ENCODE measurements around the gene OSBPL6.

OSBPL6 gene

DNA sequence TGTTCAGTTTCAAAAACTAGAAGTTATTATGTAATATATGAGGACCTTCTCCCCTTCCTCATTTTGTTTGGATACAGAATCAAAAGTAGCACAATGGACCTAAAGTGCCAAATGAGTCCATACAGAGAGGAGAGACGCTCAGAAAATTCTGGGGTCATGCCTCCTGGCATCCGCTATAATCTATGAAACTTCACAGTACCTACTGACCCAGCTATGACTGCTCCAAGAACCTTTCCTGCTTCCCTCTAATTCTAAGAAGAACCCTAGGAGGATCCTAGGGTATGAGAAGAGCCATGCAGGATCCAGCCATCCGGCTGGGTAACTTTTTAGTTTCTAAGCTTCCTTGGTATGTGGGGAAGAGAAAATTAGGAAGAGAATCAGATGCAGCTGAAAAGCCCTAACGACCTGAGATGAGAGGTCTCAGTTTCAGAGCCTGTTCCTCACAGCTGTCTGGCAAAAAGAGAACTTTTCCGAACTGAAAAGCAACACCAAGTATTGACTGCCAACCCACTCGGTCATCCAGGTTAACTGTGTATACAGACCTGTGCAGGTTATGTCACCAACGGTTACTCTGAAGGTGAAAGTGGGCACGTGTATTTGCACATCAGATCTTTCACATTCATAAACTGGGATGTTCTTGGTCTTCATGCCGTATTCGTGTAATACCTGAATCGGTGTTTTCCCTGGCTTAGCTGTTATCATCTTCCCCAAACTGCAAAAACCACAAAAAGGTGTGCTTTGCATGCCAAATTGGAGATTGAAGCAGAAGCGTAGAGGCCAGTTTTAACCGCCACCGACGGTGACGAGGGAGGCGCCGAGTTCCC lies 255.6 kb downstream of the OSBPL6 start:
- Histone ChIP-seq H3F3A (ENCODE audit: low read depth) (no peaks in the 10 kb centered on the region), H3K4me2 (ENCODE audit: low read depth, low read length, poor library complexity, severe bottlenecking) (peak overlapping the region; percentile 85), H3K36me3 (ENCODE audit: insufficient read depth, low read length) (peaks cover 14% of the 10 kb centered on the region), H4K20me1 (ENCODE audit: insufficient read depth, low read length, poor library complexity, severe bottlenecking) (peaks cover 27% of the 10 kb centered on the region), H3K9ac (ENCODE audit: low read depth, low read length, poor library complexity, severe bottlenecking) (peak overlapping the region; percentile 100), H3K27me3 (ENCODE audit: insufficient read depth, low read length, poor library complexity, severe bottlenecking) (no peaks in the 10 kb centered on the region), H3K9me3 (ENCODE audit: insufficient read depth, low read depth, low read length) (no peaks in the 10 kb centered on the region), H2AFZ (ENCODE audit: low read length) (peak overlapping the region; percentile 40; the same call in 1 of the 2 replicates), H3K4me1 (ENCODE audit: insufficient read depth, low read length, poor library complexity, severe bottlenecking) (peaks cover 30% of the 10 kb centered on the region), H3K4me3 (ENCODE audit: low read length, poor library complexity, severe bottlenecking) (peak overlapping the region; percentile 75), H3K9me2 (replicated peaks; ENCODE audit: low read depth, low read length) (no peaks in the 10 kb centered on the region), H3K79me2 (ENCODE audit: insufficient read depth, low read length) (peaks cover 50% of the 10 kb centered on the region)
- no peak for TF ChIP-seq EZH2phosphoT487 (IDR thresholded peaks at IDR 0.05; ENCODE audit: borderline replicate concordance)
- no peak for TF ChIP-seq CTCF (conservative IDR thresholded peaks at IDR 0.05; ENCODE audit: low read length)

DNA sequence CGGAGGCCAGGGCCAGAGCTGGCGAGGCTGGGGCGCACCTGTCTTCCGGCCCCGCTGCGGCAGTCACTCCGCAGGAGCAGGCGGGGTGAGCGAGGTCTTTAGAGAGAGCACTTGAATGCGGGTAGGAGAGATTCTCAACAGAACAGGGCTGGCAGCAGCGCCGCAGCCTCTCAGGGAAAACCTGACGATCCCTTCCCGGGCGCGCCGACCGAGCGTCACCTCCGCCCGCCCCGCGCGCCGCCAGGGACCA lies 256.1 kb downstream of the OSBPL6 start:
- Histone ChIP-seq H2AFZ (ENCODE audit: low read length) (peak overlapping the region; percentile 40; the same call in 1 of the 2 replicates), H3K4me1 (ENCODE audit: insufficient read depth, low read length, poor library complexity, severe bottlenecking) (peaks cover 30% of the 10 kb centered on the region), H3K9ac (ENCODE audit: low read depth, low read length, poor library complexity, severe bottlenecking) (peak overlapping the region; percentile 100), H3K79me2 (ENCODE audit: insufficient read depth, low read length) (peaks cover 50% of the 10 kb centered on the region), H3K9me2 (replicated peaks; ENCODE audit: low read depth, low read length) (no peaks in the 10 kb centered on the region), H3K36me3 (ENCODE audit: insufficient read depth, low read length) (peaks cover 9% of the 10 kb centered on the region), H3K27me3 (ENCODE audit: insufficient read depth, low read length, poor library complexity, severe bottlenecking) (no peaks in the 10 kb centered on the region), H4K20me1 (ENCODE audit: insufficient read depth, low read length, poor library complexity, severe bottlenecking) (peaks cover 27% of the 10 kb centered on the region), H3F3A (ENCODE audit: low read depth) (no peaks in the 10 kb centered on the region), H3K9me3 (ENCODE audit: insufficient read depth, low read depth, low read length) (no peaks in the 10 kb centered on the region), H3K4me2 (ENCODE audit: low read depth, low read length, poor library complexity, severe bottlenecking) (peak overlapping the region; percentile 85), H3K4me3 (ENCODE audit: low read length, poor library complexity, severe bottlenecking) (peak overlapping the region; percentile 75)
- TF ChIP-seq EZH2phosphoT487 (IDR thresholded peaks at IDR 0.05; ENCODE audit: borderline replicate concordance) (no peak), CTCF (conservative IDR thresholded peaks at IDR 0.05; ENCODE audit: low read length) (no peak)

GRCh38 chr2:178450774-178451525 lies 256.6 kb downstream of the OSBPL6 start, which contains the start of the genes PJVK and PRKRA:
TSS of gene PJVK (plus strand) at chr2:178451378. CDS start at chr2:178453410, 2,032 bp downstream.
TSS of gene PRKRA (minus strand) at chr2:178451175. CDS start at chr2:178451030, 145 bp downstream.
- H3K4me3 ChIP-seq (ENCODE audit: low read length, poor library complexity, severe bottlenecking): peak within 1 kb of the TSS; percentile 75
- H3K9me2 ChIP-seq (replicated peaks; ENCODE audit: low read depth, low read length): no peaks in the 10 kb centered on the region
- TF ChIP-seq CTCF (conservative IDR thresholded peaks at IDR 0.05; ENCODE audit: low read length): no peak
- TF ChIP-seq EZH2phosphoT487 (IDR thresholded peaks at IDR 0.05; ENCODE audit: borderline replicate concordance): no peak
- peaks cover 30% of the 10 kb centered on the region for H3K4me1 ChIP-seq (ENCODE audit: insufficient read depth, low read length, poor library complexity, severe bottlenecking)
- peaks cover 50% of the 10 kb centered on the region for H3K79me2 ChIP-seq (ENCODE audit: insufficient read depth, low read length)
- peak within 1 kb of the TSS; percentile 100 for H3K9ac ChIP-seq (ENCODE audit: low read depth, low read length, poor library complexity, severe bottlenecking)
- H2AFZ ChIP-seq (ENCODE audit: low read length): peak within 1 kb of the TSS; percentile 88
- no peaks in the 10 kb centered on the region for H3K27me3 ChIP-seq (ENCODE audit: insufficient read depth, low read length, poor library complexity, severe bottlenecking)
- H3K36me3 ChIP-seq (ENCODE audit: insufficient read depth, low read length): peaks cover 5% of the 10 kb centered on the region
- no peaks in the 10 kb centered on the region for H3F3A ChIP-seq (ENCODE audit: low read depth)
- peak within 1 kb of the TSS; percentile 85 for H3K4me2 ChIP-seq (ENCODE audit: low read depth, low read length, poor library complexity, severe bottlenecking)
- H3K9me3 ChIP-seq (ENCODE audit: insufficient read depth, low read depth, low read length): no peaks in the 10 kb centered on the region
- peaks cover 27% of the 10 kb centered on the region for H4K20me1 ChIP-seq (ENCODE audit: insufficient read depth, low read length, poor library complexity, severe bottlenecking)
